Upper lobe of left lung (tissue), 4 donors: ENCODE measurements around the gene GSTA5.

Experiments used
- POLR2A ChIP-seq, 4 donors: fragments of 450-650 bp; IDR thresholded peaks; one replicate each; pipeline ENCODE4 v1.5.1; 2016 to 2017; ENCODE audit warnings: antibody characterized with exemption in 4 of 4, mild to moderate bottlenecking in 2 of 4
- TF ChIP-seq, protein P1 (sequence below), 6 experiments: fragments of 450-650 bp in 4 of 6; fragments of 200-600 bp in 2 of 6; sonication (generic) in 2 of 6; IDR thresholded peaks; one replicate each; pipeline ENCODE4 v1.5.1; 2016 to 2019; ENCODE audit warnings: antibody characterized with exemption in 6 of 6

- TF ChIP-seq POLR2A (IDR thresholded peaks at IDR 0.05): no peak
- TF ChIP-seq, protein P1, sequence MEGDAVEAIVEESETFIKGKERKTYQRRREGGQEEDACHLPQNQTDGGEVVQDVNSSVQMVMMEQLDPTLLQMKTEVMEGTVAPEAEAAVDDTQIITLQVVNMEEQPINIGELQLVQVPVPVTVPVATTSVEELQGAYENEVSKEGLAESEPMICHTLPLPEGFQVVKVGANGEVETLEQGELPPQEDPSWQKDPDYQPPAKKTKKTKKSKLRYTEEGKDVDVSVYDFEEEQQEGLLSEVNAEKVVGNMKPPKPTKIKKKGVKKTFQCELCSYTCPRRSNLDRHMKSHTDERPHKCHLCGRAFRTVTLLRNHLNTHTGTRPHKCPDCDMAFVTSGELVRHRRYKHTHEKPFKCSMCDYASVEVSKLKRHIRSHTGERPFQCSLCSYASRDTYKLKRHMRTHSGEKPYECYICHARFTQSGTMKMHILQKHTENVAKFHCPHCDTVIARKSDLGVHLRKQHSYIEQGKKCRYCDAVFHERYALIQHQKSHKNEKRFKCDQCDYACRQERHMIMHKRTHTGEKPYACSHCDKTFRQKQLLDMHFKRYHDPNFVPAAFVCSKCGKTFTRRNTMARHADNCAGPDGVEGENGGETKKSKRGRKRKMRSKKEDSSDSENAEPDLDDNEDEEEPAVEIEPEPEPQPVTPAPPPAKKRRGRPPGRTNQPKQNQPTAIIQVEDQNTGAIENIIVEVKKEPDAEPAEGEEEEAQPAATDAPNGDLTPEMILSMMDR (IDR thresholded peaks at IDR 0.05): no peak
These were observed at the start of gene GSTA5 for GRCh38 chr6:52840763-52841585.
